DMS53 (cell line): ENCODE data around the gene AMER1.

Source experiments
- DNase-seq: peaks from one replicate; lab custom pipeline; 2025; lab: John Stamatoyannopoulos, UW

The AMER1 gene

DNA sequence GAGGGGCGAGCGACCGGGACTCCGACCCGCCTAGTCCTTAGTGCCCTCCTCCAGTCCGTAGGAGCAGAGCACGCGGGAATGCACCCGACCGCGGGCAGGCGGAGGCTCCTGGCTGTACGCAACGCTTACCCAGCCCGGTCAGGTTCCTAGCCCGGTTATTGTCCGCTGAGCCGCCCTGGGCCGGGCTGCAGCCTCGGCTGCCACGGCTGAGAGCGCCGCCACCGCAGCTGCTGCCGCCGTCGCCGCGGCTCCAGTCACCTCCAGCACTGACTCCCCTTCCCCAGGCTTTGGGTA, at the start of gene AMER1:
TSS of gene AMER1 (minus strand) at position 268 of the 294 bp plus-strand sequence. CDS start 12,422 bp downstream, outside the sequence.
- DNase-seq, result peak; percentile 93

DNA sequence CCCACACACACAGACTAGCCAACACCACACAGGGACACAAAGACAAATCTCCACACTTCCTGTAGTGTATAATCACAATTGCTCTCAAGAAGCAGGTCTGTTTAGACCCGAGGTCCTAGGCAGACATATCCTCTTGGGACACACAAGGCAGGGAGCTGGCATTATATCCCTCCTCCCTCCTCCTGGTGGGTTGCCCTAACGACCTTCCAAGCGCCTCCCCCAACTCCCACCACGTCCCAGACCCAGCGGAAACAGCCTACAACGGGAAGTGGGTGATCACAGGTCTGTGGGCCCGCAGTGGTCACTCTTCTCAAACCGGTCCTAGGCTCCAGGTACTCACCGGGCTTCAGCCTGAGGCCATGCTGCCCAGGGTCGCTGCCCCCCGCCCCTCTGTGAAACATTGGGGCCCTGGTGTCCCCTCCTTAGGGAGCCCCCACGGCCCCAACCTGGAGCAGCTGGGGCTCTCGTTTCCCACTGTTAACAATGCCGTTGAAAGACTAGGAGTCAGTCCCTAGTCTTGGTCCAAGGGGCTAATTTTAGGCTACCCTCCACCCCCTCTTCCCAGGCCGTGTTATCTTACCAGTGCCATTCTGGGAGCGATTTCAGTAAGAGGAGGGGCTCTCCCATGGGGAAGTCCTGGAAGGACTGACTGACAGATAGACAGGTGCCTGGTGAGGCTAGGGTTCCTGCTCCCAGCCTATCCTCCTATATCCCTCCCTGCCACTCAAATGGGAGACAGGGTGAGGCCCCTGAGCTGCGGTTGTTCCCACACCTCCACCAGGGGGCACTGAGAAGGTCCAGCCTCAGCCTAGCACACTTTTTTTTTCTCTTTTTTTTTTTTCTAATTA, 24.8 kb upstream of the AMER1 start, which contains the start of gene ASB12:
TSS of gene ASB12 (minus strand) at position 485 of the 848 bp plus-strand sequence. CDS start 4,957 bp downstream, outside the sequence.
- peak; percentile 7 for DNase-seq

DNA sequence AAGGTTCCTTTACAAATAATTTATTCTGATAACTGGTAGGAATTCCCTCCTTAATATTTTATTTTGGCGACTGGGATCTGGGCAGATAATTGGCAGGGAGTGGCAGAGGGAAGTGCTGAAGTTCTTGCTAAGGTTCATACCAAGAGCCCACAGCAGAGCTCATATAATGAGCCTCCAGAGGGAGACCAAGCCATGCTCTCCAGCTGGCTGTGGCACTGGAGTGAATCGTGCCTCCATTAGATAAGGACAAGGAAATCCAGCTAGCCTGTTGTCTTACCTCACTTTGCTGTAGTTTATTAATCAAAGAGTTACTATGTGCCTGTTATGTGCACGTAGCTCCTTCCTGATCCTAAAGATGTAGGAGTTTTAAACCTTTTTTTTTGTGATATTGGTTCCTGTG, 23.6 kb upstream of the AMER1 start:
- peak; percentile 26 for DNase-seq

DNA sequence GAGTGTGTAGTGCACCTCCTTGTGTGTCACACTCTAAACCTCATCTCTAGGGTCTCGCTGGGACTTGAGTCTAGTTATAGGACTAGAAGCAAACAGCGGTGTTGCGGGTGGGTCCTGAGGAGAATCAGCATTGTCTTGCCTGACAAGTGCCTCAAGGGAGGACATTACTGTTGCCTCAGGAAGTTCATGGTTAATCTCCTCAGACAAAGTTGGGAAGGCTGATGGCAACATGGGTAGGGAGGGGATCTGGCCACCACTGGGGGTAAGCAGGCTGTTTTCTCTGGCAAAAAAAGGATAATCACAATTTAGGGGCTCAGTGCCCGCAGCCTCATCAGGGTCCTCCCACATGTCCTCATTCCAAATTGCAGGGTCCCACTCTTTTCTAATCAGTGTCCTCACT, 12.5 kb upstream of the AMER1 start:
- DNase-seq, result no peak

DNA sequence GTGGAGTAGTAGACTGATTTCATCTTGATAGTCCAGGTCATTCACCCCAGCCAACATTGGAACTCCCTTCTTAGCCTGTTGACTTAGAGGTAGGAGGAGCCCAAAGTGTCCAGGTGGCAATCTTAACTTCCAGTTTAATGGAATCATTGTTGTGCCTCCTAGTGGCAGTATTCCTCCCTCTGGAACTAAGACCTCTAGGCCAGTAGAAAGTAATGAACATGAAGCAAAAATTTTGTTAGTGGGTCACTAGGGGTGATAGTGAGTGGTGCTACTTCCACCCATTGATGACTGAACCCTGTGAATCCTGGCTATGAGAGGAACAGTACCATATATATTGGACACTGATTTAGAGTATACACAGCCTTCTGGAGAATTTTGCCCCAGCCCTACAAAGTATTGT, 8.5 kb upstream of the AMER1 start:
- DNase-seq, result peak; percentile 38

DNA sequence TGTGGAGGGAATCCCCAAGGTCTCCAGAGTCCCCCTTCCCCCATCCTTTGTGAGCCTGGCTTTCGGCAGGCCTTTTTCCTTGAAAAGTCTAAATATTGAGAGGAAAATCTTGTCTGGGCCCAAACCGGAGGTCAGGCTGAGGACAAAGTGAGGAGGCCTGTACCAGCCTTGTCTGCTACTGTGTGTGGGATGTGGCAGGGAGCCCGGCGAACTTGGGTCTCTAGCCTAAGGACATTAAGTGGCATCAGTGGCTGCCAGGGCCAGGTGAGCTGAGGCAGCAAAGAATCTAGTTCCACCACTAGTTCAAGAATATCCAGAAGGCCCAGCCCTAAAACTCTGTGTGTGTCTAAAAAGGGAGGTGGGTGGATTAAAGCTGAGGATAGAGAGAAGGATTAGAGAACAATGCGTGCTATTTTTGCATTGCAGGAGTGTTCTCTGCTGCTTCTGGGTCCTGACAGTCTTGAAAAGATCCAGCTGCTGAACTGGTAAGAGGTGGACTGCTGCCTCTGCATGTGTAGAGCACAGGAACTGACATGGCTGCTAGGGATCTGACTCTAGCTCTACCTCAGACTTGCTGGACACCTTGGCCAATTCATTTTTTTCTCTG, 1.2 kb upstream of the AMER1 start:
- DNase-seq, result peak; percentile 57

DNA sequence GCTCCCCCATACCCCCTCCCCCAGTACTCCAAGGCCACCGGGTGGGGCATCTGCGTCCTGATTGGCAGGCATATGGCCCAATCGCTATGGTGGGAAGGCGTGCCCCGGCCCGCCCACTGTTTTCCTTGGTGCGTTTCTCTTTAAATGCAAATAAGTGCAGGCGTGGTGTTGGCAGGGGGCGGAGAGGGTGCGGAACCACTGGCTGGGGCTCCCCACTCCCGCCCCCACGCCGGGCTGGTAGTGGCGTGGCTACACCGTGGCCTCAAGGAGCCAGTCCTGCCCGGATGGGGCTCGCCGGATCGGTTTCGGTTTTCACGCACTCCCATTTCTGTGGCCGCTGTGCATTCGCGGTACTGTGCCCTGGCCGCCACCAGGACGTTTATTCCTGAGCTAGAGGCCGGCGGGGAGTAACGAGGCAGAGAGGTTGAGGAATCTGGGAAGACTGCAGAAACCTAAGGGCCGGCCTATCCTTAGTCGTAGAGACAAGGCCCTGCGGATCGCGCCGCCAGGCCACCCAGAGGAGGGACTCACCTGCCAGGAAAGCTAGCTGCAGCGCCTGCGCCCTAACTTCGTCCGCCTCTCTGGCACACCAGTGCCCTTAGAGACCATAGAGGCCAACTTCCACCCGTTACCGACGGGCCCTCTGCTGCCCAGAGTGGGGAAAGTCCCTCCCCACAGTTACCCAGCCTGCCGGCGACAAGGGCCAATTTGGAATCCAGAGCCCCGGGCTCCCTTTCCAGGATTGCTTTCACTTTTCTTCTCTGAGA, 410 bp upstream of the AMER1 start:
- DNase-seq, result peak; percentile 96

DNA sequence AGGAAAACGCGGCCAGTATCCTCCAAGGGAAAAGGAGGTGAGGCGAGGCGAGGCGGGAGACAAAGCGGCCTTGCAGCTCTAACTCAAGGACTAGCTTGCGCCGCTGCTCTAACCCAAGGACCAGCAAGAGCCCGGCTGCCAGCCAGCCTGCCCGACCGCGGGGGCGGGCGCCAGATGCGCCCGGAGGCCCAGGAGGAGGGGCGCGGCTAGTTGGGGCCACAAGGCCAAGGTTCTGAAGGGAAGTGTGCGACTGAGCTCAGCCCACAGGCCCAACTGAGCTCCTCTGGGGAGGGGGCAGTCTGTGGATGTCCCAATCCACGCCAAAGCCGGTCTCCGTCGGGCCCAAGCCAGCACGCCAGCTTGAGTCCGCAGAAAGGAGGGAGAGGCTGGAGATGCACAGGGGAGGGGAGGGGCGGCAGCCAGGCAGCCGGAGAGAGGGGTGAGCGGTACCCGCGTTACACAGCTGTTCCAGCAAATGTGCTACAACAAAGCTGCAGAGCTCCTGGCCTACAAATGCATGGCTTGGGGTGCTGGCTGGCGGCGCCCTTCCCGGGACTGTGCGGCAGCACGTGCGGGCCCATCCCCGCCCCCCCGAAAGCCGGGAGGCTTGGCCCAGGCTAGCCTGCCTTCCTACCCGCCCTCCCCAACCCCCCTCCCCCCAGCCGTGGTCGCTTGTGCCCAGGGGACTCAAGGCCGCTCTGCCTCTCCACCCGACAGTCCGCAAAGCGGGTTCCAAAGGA, 637 bp downstream of the AMER1 start:
- DNase-seq, result peak; percentile 65

DNA sequence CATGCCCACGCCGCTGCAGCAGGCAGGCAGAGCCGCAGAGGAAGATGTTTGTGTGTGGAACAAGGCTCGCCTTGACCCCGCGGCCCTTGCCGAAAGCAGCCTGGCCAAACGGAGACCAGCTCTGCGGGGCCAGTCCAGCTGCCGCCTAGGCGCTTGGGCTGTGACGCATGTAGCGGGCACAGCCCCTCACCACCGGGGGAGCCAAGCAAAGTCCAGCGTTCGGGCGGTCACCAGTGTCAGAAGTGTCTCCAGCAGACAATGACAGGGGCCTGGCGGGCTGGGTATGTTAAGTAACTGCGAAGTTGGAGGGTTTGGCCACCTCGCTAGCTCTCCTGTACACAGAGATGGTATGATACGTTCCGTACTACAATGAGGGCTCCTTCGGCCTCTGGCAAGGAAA, 1.3 kb downstream of the AMER1 start:
- DNase-seq, result peak; percentile 19

DNA sequence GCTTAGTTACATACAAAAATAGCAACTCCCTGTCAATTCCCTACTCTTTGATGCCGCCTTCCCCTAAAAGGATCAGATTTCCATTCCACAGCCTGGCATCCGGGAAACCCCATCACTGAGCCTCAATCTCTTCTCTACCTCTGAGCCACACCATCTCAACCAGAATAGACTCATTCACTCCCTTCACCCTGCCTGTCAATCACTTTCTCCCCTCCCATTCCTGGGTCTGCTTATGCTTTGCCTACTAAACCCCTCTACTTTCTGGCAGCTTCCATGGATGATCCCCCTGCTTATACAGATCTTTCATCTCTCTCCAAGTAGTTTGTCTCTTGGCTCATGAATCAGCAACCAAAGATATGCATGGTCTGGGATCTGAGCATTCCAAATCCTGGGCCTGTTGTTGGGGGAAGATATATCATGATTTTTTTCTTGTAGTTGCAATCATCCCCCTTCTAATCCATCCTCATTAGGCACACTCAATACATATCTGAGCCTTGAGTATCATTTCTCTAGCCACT, 2.6 kb downstream of the AMER1 start:
- no peak for DNase-seq

DNA sequence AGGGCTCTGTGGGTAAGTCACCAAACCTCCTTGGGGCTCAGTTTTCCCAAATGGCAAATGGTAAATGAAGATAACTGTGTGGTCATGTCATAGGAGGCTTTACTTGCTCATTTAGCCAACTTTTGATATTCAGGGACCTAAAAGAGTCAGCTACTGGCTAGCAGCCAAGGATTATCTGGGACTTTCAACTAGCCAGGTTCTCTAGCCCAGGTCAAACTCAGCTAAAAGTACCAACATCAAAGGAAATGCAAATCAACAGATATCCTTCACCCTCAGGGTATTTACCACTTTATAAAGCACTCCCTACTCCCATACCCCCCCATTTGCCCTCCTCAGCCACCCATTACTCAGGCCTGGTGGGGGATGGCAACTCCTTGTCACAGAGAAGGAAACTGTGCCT, 7.5 kb downstream of the AMER1 start:
- DNase-seq, result no peak

DNA sequence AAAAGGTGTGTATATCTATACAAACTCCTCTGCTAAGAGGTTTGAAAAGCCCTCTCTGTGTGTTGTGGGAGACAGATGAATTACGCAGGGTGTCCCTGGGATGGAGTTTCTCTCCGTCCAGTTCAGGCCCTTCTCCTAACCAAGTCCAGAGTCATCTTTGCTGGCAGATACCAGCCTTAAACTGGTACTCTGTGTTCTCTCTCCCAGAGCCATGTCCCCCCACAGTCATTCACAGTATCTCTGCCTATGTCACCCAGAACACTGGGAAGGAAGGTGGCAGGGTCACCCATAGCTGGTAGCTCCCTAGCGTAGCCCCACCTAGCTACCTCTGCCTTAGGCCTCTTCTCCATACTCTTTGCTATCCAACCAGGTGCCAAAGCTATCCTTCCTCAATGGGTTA, 8.9 kb downstream of the AMER1 start:
- no peak for DNase-seq

DNA sequence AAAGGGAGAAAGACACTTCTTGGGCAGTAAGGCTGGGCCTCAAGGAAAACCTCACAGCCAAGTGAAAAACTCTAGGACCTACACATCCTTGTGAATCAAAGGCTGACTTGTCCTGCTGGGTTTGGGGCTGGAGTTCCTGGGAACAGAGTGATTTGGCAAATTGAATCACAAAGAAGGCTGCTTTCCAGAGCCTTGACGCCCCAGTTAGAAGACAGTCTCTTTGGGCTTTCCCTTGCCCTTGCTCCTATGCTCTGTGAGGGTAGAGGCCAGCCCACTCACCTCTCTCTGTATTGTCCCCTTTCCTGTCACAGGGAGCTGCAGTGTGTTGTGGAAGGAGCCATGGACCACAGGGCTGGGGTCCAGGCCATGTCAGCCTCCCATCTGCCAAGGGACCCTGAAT, 9.6 kb downstream of the AMER1 start:
- no peak for DNase-seq

DNA sequence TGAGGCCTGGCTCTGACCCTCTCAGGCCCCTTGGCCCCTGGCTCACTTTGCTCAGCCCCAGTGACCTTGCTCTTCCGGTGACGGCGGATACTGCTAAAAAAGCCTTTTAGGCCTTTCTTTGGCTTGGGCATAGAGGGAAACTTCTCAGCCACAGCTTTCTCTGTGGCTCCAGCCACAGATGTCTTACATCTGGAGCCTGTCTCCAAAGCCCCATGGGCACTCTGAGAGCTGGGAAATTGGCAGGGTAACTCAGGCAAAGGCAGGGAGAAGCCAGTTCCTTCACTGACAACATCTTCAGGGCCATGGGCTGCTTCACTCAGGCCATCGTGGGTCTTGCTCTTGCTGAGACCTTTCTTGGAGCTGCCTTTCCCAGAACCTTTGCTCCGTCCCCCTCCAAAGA, 12.8 kb downstream of the AMER1 start:
- DNase-seq, result no peak

DNA sequence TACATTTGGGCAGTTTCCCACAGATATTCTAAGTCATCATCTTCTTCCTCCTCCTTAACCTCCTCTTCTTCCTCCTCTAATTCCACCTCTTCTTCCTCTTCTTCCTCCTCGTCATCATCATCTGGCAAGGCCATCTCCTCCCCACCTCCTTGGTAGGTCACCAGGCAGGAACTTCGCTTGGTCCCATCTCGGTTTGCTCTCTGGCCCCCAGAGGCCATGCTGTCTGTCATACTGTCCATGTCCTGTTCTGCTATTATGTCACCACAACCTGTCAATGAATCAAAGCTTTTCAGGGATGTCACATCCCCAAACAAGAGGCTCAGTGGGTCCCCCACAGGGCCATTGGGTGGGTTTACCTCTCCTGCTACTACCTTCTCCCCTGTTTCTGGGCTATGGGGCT, 13.5 kb downstream of the AMER1 start:
- no peak for DNase-seq

DNA sequence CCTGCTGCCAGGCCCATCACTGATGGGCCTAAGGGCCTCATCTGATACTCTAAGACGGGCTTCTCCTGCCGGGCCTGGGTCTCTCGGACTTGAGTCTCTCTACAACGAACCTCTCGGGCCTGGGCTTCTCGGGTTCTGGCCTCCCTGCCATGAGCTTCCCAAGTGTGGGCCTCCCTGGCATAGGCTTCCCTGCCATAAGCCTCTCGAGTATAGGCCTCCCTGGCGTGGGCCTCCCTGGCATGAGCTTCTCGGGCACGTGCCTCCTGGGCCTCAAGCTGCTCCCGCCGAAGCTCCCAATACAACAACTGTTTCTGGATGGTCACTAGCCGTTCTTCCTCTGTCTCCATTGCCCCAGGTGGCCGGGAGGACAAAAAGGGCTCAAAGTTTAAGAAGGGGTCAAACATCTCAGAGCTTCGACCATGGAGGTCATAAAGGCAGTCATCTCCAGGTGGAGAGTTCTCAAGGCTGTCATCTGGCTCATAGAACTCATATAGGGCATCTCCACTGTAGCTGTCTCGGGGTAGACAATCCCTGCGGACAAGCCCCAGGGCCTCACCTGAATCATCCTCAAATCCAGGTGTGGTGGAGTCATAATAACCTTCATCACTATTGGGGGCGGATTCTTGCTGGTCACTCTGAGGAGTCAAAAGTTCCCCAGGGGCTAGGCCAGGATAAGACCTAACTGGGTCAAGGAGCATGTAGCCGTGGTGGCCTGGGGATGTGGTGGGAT, 14.1 kb downstream of the AMER1 start:
- DNase-seq, result no peak

DNA sequence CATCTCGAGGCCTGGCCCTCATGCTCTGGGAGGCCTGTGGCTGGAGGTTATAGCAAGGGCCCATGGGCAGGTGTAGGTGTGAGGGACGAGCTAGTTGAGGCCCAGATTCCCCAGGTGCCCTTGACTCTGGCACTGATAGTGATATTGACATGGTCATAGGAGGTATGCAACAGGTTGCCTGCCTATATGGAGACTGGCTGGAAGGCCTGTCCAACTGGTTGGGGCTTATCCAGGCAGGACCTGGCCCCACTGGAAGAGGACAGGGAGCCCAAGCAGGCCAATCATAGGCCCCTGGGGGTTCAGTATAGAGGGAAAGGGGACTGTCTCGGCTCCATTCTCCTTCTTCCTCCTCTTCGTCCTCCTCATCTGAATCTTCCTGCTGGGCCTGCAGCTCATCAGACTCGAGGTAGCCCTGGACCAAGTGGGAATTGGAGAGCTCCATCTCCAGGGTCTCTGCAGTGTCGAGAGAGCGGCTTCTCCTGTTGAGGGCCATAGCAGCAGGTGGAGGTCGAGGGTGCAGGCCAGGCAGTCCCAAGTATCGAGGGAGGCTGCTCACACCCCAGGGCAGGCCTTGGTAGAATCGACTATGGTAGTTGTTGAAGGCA, 15.3 kb downstream of the AMER1 start:
- no peak for DNase-seq

DNA sequence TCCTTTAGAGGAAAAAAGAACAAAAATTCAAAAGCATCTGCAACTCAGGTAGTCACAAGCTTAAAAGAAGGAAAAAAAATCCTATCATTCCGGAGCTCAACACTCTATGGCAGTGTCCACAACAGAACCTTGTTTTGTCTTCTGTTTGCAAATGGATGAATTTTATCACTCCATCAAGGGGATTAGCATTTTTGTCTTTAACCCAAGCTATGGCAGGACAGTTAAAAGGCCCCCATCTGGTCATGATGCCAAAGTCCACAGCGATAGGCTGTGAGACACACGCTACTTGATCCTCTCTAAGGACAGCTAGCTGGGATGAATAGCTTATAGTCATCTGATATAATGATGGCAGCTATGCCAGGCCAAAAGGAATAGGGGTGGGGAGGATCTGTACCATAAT, 16.6 kb downstream of the AMER1 start:
- no peak for DNase-seq

DNA sequence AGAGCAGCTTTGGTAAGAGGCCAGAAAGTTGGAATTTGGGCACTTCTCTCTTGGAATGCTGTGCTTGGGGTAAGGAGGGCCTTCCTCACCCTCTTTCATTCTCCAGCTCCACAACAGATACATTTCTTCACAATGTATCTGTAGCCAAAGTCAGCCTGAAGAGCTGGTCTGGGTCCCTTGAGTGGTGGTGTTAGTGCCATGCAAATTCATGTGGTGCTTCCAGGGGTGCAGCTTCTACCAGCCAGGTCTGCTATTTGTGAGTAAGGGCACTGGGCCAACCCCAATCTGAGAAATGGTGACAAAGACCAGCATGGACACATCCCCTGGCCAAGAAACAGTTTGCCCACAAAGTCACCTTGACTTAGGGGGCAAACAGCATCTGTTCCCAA, 17.8 kb downstream of the AMER1 start:
- no peak for DNase-seq

DNA sequence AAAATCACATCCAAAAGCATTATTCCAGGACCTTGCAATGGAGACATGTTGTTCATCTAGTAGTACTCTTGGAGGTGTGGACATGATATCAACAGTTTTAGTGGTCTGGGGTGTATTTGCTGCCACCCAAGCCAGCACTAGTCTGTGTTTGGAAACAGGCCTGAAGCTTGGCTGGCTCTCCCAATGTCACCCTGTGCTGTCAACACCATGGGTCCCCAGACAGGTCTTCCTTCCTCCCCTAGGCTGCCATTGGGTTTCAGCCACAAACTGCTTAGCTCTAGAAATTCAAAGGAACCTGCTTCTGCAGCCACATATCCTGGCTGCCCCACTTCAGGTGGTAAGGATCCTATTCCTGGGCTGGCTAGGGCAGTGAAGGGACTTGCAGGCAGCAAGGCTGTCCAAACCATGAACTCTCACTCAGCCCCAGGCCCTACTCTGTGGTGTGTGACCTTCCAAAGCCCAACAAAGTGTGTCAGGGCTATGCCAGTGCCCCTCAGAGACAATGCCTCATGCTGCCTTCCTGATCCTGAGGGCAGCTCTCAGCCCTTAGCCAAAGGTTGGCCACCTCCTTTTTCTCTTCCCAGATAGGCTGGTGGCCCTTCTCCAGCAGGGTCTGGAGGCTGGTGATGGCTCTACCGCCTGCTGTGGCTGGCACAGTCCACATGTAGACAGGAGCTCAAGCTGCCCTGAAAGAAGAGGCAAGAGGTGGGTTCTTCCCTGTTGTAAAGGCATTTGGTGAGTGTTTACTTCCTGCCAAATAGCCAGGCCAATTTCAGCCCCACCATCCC, 18.3 kb downstream of the AMER1 start:
- no peak for DNase-seq
